HUES48 (cell line): ENCODE results near the gene HS3ST3A1.

Experiments
- H3K27ac ChIP-seq: one replicate; pipeline ENCODE4 v1.7.0; 2013; ENCODE audit warnings: low read depth, low read length, inconsistent platforms
- H3K27me3 ChIP-seq: 2 replicates; pipeline ENCODE4 v1.6.1; 2013; ENCODE audit warnings: mild to moderate bottlenecking, low read length; ENCODE audit not compliant: control insufficient read depth, insufficient read depth
- H3K36me3 ChIP-seq: 2 replicates; pipeline ENCODE4 v1.6.1; 2013; ENCODE audit warnings: low read length; ENCODE audit not compliant: control insufficient read depth, insufficient read depth
- H3K4me1 ChIP-seq: 2 replicates; pipeline ENCODE4 v1.6.1; 2013; ENCODE audit warnings: mild to moderate bottlenecking, low read length; ENCODE audit not compliant: control insufficient read depth, insufficient read depth
- H3K4me3 ChIP-seq: 2 replicates; pipeline ENCODE4 v1.5.1; 2013; ENCODE audit warnings: mild to moderate bottlenecking, low read depth, low read length
- H3K9ac ChIP-seq: 2 replicates; pipeline ENCODE4 v1.6.1; 2013; ENCODE audit warnings: mild to moderate bottlenecking, low read depth, low read length, moderate library complexity
- H3K9me3 ChIP-seq: 2 replicates; pipeline ENCODE4 v1.6.1; 2013; ENCODE audit warnings: low read length; ENCODE audit not compliant: control insufficient read depth, insufficient read depth

The HS3ST3A1 gene

DNA sequence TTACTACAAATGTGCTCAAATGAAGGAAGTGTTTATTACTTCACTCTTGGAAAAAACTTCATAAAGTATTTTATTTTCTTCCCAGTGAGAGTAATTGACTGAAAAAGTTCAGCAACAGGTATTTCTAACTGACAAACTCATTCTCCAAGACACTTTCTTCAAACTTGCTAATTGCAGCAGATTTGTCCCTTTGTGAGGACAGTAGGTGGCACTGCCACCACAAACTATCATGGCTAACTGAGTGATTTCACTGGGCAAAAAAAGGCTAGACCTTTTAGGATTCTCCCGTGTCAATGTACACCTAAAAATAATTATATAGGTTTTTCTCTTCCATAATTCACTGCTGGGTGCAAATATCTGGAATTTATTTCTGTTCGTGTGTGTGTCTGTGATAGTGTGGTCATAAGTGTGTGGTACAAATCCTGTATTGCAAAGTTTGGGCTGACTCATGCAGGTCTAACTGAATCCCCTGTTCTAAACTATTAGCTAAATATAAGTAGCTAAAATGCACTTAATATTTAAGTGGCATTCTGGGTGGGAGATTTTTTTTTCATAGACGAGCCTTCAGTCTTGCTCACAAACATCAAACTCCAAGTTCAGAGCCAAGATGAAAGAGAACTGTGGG is 3.9 kb downstream of the HS3ST3A1 start:
- Histone ChIP-seq H3K4me1 (peaks cover 20% of the 10 kb centered on the region), H3K9ac (no peak overlapping the region), H3K27ac (no peak overlapping the region), H3K27me3 (peaks cover 23% of the 10 kb centered on the region), H3K36me3 (no peaks in the 10 kb centered on the region), H3K4me3 (no peak overlapping the region), H3K9me3 (no peaks in the 10 kb centered on the region)

DNA sequence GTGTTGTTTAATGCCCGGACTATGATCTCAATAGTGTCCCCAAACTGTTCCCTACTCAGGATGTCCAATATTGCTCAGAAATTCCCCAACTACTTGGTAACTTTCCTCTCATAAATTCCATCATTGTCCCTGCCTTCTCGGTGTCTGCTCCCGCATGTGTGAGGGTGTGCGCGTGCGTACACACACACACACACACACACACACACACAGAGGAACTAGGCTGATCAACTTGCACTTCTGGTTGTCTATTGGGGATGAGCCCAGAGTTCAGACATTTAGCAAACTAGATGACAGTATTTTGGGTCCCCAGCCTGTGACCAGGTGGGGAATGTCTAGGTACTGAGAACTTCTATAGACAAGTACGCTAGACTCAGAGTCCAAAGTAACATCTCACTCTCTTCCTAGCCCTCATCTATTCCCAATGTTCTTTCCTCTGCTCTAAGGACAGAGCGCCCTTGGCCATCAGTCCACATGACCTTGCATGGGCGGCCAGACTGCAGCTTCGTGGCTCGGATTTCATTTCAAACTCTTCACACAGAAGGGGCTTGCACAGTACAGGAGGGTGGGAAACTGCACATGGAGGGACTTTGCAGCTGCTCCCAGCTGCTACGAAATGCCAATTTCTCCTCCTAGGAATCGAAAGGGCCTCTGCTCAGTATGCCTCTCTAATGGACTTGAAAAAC is 5.3 kb downstream of the HS3ST3A1 start:
- Histone ChIP-seq H3K27me3 (peaks cover 20% of the 10 kb centered on the region), H3K4me1 (peaks cover 20% of the 10 kb centered on the region; the same call in 1 of the 2 replicates), H3K9ac (no peak overlapping the region), H3K27ac (no peak overlapping the region), H3K4me3 (no peak overlapping the region), H3K36me3 (no peaks in the 10 kb centered on the region), H3K9me3 (no peaks in the 10 kb centered on the region)

DNA sequence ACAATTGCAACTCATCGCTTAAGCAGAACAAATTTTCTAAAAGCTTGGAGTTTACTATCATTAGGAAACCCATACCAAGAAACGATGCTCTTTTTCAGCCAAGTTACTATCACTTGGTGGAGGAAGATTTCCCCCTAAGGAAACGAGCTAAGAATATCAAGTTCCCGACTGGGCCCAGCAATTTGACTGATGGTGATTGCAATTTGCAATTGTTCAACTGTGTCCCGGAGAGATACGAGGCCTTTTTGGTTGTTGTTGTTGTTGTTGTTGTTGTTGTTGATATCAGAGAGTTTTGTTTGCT is 6.2 kb downstream of the HS3ST3A1 start:
- H3K9me3 ChIP-seq = no peaks in the 10 kb centered on the region
- no peak overlapping the region for H3K27ac ChIP-seq
- H3K36me3 ChIP-seq = no peaks in the 10 kb centered on the region
- peaks cover 12% of the 10 kb centered on the region for H3K27me3 ChIP-seq
- H3K4me1 ChIP-seq = peaks cover 20% of the 10 kb centered on the region; the same call in 1 of the 2 replicates
- no peak overlapping the region for H3K9ac ChIP-seq
- no peak overlapping the region for H3K4me3 ChIP-seq

DNA sequence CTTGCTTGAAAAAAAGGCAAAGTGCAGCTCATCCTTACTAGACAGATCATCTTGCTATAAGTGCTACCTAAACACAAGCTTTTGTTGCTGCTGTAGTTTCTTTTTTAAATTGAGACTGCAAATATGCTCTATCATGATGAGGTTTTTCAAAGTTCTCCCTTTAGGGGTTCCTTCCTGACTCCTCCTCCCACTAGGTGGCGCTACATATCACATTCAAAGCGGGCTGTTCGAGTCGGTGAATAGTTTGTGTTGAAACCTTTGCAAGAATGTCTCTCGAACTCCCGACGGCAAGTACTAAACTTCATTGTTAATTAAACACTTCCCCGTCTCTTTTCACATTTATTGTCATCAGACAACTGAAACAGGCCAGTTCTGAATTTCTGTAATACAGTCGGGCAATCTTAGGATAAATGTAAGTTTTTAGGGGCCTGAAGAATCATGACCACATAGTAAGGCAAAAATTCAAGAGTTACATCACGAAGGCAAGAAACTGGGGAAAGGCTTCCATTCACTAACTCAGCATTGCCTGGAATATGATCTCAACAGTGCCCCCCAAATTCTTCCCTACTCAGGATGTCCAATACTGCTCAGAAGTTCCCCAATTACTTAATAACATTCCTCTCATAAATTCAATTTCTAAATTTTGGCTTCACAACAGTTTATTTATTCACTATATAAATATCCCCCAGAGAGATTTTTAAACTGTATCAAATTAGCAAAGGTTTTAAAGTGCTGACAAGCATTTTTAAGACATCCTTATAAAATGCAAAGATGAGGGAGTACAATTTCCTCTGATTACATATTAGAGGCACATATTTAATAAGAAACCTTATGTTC is 6.7 kb downstream of the HS3ST3A1 start:
- no peak overlapping the region for H3K27ac ChIP-seq
- no peaks in the 10 kb centered on the region for H3K36me3 ChIP-seq
- peaks cover 6% of the 10 kb centered on the region for H3K27me3 ChIP-seq
- peaks cover 21% of the 10 kb centered on the region; the same call in 1 of the 2 replicates for H3K4me1 ChIP-seq
- H3K9me3 ChIP-seq = no peaks in the 10 kb centered on the region
- no peak overlapping the region for H3K9ac ChIP-seq
- H3K4me3 ChIP-seq = no peak overlapping the region

DNA sequence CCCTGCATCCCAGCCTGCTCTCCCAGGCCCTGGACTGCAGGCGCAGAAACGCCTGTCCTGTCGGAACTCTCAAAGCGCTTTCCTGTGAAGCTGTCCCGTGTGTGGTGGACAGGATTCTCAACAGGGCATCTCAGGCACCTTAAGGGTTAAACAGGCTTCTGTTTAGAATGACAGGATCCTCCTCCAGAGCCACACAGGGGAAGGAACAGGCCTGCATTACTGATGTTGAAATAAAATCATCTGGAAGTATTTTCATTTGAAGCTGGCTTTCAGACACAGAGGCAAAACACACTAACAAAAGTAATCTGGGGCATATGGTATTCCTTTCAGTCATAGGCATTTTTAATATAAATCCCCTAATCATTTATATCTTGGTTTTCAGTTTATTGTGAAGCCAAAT is 7.4 kb downstream of the HS3ST3A1 start:
- Histone ChIP-seq H3K27me3 (no peaks in the 10 kb centered on the region), H3K4me1 (peaks cover 22% of the 10 kb centered on the region; the same call in 1 of the 2 replicates), H3K9ac (no peak overlapping the region), H3K4me3 (no peak overlapping the region), H3K27ac (no peak overlapping the region), H3K9me3 (no peaks in the 10 kb centered on the region), H3K36me3 (no peaks in the 10 kb centered on the region)

DNA sequence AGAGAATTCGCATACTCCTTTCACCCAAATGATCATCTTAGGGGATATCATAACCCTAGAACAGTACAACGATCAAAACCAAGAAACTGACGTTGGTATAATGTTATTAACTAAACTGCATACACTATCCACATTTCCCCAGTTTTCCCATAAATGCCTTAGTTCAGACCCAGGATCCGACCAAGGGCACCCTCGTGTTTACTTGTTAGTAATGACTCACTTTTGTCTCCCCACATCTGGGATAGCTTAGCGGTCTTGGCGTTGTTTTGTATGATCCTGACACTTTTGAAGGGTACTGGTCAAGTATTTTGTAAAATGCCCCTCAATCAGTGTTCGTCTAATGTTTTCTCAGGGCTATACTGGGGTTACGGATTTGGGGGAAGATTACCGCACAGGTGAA is 8.0 kb downstream of the HS3ST3A1 start:
- Histone ChIP-seq H3K9me3 (no peaks in the 10 kb centered on the region), H3K27ac (no peak overlapping the region), H3K4me1 (peaks cover 22% of the 10 kb centered on the region; the same call in 1 of the 2 replicates), H3K36me3 (no peaks in the 10 kb centered on the region), H3K9ac (no peak overlapping the region), H3K4me3 (no peak overlapping the region), H3K27me3 (no peaks in the 10 kb centered on the region)

DNA sequence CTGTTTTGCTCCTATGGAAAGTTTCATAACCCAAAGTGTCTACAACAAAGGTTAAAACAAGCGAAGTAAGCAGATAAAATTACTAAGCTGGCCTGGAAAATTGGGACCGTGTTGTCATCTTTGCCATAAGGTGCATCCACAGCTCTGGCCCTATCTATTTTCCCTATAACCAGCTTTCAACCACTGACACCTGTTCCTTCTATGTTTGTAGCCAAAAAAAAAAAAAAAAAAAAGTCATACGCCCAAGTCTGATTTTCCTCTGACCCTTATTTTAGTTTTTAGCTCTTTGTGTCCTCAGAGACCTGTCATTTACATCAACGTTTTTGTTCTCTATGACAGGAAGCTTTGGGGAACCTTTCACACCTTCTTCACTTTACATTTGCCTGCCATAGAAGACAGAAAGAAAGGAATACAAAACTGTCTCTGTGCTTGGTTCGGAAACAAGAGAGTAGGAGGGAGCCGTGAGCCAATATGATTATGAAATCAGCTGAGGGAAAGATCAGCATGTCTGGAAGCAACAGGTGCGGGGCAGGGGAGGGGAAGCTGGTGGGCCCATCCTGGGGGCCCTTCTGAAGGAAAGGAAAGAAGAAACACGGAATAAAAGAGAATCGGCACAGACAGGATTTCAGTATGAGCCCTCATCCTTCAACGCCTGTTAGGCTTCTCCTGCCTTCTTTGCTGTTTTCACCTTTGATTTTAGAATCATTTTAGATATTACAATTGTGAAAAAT is 8.5 kb downstream of the HS3ST3A1 start:
- Histone ChIP-seq H3K36me3 (no peaks in the 10 kb centered on the region), H3K27me3 (no peaks in the 10 kb centered on the region), H3K4me3 (no peak overlapping the region), H3K9ac (no peak overlapping the region), H3K4me1 (peaks cover 22% of the 10 kb centered on the region; the same call in 1 of the 2 replicates), H3K9me3 (no peaks in the 10 kb centered on the region), H3K27ac (no peak overlapping the region)

DNA sequence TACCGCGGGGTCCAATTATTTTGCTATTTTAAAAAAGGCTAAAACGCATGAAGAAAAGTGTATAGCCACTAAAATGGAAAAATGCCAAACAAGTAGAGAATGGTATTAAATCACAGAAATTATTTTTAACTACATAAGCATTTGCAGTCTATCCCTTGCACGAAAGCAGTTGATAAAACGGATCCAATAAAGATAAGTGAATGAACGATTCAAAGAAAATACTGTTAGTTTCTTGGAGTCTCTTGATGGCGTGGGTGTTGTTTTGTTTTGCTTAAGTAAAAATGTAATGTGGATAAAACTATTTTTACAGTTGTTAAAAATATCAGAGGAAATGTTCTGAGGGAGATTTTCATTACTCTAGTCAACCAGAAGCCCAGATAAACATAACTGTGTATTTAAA is 9.3 kb downstream of the HS3ST3A1 start:
- Histone ChIP-seq H3K9ac (no peak overlapping the region), H3K4me1 (peaks cover 22% of the 10 kb centered on the region; the same call in 1 of the 2 replicates), H3K27me3 (no peaks in the 10 kb centered on the region), H3K36me3 (no peaks in the 10 kb centered on the region), H3K4me3 (no peak overlapping the region), H3K27ac (no peak overlapping the region), H3K9me3 (no peaks in the 10 kb centered on the region)

DNA sequence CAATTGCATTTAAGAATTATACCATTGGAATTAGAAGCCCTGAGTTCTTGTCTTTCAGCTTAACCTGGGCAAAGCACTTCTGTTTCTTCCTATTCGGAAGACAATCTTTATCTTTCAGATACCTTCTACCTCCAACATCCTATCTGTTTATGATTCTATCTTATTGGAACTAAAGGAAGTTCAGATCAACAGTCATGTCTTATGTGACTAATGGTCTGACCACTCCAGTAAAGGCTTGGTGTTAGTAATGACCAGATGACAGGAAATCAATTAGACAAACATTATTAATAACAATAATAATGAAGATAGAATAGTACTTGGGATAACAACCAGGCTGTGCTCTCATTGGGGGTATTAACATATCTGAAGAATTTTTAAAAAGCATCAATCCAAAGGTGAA is 11.3 kb downstream of the HS3ST3A1 start:
- no peak overlapping the region for H3K4me3 ChIP-seq
- no peak overlapping the region for H3K9ac ChIP-seq
- H3K9me3 ChIP-seq = no peaks in the 10 kb centered on the region
- H3K27ac ChIP-seq = no peak overlapping the region
- no peaks in the 10 kb centered on the region for H3K36me3 ChIP-seq
- no peaks in the 10 kb centered on the region for H3K27me3 ChIP-seq
- H3K4me1 ChIP-seq = peaks cover 22% of the 10 kb centered on the region; the same call in 1 of the 2 replicates

DNA sequence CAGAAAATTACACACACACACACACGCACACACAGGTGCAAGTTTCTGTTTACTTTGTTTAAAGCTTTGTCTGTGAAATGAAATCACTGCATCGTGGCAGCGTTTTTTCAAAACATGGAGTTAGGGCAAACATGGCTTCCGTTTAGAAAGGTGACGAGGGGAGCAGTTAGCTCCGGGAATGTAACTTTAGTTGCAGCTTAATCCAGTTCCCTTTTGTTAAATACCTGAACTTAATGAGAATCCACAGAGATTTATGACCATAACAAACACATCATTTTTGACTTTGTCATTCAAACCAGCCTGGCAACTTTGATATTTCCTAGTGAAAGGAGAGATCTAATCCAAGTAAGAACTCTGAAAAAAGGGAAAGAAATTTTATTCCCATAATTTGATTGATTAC is 12.1 kb downstream of the HS3ST3A1 start:
- no peaks in the 10 kb centered on the region for H3K27me3 ChIP-seq
- H3K4me1 ChIP-seq = peaks cover 19% of the 10 kb centered on the region
- H3K4me3 ChIP-seq = no peak overlapping the region
- no peak overlapping the region for H3K27ac ChIP-seq
- H3K9ac ChIP-seq = no peak overlapping the region
- H3K36me3 ChIP-seq = no peaks in the 10 kb centered on the region
- no peaks in the 10 kb centered on the region for H3K9me3 ChIP-seq
